CD4-positive, alpha-beta T cell treated with Interleukin-4 for 1 hour (primary cell): ENCODE results near the gene HERPUD2.

ENCODE experiments used
- DNase-seq, 2 donors: peaks; one replicate each; pipeline ENCODE4 v3.0.0-alpha.2; 2020 to 2022

The HERPUD2 gene, protein sequence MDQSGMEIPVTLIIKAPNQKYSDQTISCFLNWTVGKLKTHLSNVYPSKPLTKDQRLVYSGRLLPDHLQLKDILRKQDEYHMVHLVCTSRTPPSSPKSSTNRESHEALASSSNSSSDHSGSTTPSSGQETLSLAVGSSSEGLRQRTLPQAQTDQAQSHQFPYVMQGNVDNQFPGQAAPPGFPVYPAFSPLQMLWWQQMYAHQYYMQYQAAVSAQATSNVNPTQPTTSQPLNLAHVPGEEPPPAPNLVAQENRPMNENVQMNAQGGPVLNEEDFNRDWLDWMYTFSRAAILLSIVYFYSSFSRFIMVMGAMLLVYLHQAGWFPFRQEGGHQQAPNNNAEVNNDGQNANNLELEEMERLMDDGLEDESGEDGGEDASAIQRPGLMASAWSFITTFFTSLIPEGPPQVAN

DNA sequence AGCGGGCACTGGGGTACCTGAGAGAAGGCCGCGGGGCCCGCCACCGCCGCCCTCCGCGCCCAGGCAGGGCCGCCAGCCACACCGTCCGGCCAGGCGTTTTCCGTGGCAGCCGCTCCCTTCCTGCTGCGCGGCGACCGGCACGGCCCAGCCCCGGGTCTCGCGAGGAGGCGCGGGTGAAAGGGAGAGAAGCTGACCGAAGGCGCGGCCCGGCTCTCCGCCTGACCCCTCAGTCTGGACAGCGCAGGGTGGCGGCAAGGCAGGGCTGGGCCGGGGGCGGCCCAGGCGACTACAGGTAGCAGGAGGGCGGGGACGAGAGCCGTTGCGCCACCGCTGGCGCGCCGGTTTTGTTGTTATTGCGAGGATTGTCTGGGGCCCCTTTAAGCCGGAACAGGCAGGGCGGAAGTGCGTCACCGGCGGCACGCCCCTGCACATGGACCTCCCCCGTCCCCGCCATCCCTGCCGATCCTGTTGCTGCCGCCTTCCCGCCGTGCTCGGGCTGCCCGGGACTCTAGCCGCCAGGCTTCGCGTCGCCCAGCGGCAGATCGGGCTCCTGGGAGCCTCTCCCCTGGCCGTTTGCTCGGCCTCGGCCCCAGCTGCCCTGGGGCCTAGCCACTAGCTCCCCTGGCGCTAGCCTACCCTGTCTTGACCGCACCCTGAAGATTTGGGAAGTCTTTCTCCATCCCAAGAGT lies at the start of gene HERPUD2:
Gene HERPUD2 (minus strand): TSS at position 352 of the 689 bp plus-strand sequence. CDS start 805 bp downstream, outside the sequence.
- peak; percentile 93 to 94 for DNase-seq

DNA sequence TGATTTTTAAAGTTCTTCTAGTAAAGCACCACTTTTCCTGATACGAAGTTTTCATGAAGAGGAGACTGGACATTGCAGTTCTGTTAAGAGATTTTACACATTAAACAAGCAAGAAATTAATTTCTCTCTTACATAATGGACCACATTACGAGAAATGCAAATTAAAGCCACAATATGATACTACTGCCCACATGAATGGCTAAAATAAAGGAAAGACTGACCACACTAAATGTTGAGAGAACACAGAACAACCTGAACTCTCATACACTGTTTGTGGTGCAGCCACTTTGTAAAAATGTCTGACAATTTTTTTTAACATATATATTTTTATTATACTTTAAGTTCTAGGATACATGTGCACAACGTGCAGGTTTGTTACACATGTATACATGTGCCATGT lies 44.0 kb upstream of the HERPUD2 start:
- DNase-seq, result no peak

DNA sequence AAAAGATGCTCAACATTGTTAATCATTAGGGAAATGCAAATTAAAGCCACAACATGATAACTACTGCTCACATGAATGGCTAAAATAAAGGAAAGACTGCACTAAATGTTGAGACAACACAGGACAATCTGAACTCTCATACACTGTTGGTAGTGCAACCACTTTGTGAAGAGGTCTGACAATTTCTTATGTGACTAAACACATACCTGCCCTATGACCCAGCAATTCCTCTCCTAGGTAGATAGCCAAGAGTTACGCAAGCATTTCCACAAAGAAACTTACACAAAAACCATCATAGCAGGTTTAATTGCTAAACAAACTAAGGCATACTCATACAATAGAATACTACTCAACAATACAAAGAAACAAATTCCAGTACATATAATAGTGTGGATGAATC lies 41.8 kb upstream of the HERPUD2 start:
- DNase-seq, result no peak

DNA sequence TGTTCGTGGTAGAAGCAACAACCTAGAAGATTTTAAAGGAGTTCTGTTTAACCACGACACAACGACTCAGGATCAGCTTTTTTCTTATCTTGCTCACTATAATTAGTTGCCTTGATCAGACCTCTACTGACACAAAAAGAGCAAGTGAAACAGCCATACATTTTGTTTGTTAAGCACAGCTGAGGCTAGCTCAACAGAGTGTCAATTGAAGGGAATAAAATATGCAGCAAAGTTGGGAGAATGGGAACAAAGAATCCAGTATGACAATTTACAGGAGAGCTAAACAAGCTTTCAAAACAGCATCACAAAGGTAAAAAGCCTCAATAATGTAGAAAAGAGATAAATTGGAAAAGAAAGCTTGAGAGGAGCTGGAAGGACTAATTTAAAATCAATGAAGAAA lies 40.5 kb upstream of the HERPUD2 start:
- DNase-seq, result no peak

DNA sequence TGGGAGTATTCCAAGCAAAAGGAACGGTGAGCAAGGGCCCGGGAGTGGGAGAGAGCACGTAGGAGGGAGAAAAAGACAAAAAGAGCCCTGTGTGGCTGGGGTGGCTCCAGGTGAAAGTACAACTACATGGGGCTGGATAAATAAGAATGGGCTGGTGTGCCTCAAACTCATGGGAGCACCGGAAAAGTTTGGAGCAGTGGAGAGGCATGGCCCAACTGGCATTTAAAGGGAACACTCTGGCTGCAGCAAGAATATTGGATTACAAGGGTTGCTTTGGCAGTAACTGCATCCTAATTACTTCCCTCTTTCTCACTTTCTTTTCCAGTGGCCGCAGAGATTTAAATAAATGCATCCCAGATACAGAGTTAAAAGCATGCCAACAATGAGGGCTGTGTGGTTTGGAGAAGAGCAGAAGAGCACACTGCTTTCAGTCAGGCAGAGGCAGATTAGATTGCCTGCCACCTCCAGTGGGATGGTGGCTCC lies 39.1 kb upstream of the HERPUD2 start:
- DNase-seq, result no peak

DNA sequence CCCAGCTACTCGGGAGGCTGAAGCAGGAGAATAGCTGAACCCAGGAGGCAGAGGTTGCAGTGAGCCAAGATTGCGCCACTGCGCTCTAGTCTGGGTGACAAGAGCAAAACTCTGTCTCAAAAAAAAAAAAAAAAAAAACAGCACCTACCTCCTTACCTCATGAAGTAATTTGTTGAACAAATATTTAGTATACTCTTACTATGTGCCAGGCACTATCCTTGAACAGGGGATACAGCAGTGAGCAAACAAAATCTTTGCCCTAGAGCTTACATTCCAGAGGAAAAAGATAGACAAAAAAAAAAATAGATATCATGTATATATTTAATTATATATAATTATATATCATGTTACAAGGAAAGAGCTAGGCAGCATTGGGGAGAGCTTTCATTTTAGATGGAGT lies 36.4 kb upstream of the HERPUD2 start:
- DNase-seq, result no peak

DNA sequence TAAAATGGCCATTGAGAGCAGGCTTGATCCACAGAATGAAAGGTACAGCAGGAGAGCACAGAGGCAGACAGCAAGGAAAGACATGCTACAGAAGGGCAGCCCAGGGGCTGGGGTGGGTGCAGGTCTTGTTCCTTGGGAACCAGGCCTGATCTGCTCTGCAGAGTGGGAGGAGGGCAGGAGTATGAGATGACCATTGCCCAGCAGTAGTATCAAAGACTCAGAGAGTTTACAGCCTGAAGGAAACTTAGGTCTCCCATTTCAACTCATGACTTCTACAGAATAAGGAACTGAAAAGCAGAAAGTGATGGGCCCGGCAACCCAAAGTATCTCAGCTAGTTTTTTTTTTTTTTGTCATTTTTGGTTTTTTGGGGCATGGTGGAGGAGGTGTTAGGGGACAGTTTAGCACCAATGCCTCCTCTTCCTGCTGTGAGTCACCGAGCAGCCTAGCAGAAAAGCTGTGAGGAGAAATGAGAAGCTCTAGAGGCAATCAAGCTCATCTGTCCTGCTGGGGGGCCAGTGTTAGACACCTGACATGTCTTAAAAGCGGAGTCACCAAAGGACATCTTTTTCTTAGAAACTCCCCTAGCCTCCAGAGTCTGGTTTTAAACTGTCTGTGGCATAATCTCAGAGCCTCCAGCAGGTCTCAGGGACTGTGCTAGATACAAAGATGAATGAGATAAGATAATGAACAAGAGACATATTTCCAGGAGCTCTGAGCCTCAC lies 34.3 kb upstream of the HERPUD2 start:
- peak; percentile 68 to 84 for DNase-seq

DNA sequence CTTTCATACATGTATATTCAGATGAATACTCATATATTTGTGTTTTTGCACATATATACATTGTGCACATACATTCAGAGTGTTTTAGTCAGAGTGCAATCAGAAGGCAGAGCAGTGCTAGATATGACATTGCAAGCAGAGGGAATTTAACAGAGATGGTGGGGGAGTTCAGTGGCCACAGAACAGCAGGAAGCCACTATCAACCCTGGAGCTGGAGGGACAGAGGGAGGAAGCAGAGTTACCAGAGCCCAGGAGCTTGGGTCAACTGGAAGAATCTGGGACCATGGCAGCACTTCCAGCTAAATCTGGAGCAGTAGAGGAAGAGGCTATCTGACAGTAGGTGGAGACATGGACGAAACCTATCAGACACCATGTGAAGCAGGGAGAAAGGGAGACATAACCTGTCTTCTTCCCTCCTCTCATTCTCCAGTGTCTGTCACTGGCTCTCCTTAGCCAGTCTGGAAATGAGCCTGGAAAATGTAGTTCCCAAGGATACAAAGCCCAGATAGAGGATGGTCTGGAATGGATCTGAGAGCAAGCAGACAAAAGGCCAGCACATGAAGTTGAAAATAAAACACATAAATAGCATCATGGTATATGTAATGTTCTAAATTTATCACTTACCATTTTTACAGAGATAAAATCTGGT lies 33.6 kb upstream of the HERPUD2 start:
- DNase-seq, result no peak

DNA sequence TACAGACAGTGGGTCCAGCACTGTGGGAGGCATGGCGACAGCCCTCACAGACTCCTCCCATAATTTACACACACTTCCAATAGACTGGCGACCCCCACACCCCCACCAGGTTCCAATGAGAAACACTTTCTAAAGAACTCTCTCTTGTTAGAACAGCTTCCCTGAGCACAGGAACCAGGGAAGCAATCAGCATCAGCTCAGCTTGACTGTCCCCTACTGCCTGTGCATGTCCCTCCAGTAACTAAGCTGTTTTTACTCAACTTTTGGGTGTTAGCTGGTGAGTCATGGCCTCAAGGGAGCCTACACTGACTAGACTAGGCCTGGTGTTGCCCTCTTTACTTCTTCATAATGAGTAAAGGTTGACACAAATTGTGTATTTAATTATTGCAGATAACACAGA lies 32.6 kb upstream of the HERPUD2 start:
- DNase-seq, result peak; percentile 23 to 40

DNA sequence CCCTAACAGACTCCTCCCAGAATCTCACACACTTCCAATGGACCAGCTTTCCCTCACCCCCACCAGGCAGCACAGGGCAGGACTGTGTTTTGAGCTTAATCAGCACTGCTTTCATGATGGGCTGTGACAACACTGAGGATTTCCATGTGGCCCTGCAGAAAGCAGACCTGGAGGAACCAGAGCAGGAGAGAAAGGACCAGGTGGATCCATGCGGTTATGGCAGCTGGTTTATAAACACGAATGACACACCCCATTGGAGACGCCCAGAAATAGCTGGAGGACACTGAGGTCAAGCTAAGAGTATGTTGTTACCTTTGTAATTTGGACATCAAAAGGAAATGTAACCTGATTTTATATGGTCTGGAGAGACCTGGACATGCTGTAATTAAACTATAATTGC lies 31.7 kb upstream of the HERPUD2 start:
- DNase-seq, result no peak

DNA sequence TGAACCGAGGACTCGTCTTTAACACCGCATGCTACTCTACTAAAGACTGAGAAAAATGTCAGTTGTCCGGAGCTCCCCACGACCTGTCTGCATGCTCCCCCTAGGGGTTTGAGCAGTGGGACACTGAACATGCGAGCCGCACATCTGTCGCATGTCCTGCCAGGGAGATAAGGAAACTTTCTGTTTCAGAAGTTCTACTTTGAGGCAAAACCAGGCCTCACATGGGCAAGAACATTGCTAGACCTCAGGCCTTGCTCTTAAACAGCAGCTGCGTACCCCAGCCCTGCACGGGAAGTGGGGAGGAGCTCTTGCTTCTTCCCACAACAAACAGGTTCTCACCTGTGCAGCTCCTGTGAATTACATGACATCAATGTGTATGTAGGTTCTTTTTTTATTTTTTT lies 30.3 kb upstream of the HERPUD2 start:
- peak; percentile 84 to 88 for DNase-seq

DNA sequence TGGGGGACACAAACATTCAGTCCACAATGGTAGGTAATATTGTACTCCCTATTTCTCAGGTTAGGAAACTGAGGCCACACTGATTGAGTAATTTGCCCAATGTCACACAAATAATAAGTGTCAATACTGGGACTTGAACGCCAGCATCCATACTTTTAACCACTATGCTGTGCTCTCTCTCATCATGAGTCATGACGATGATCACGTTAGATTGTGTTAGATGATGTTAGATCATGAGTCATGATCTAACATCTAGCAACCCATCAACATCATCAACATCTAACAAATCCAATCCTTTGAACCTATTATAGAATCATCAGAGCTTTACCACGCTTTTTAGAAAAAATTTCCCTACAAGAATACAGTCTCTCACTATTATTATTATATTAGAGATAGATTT lies 28.1 kb upstream of the HERPUD2 start:
- DNase-seq, result peak in 1 of 2 donors; percentile 54

DNA sequence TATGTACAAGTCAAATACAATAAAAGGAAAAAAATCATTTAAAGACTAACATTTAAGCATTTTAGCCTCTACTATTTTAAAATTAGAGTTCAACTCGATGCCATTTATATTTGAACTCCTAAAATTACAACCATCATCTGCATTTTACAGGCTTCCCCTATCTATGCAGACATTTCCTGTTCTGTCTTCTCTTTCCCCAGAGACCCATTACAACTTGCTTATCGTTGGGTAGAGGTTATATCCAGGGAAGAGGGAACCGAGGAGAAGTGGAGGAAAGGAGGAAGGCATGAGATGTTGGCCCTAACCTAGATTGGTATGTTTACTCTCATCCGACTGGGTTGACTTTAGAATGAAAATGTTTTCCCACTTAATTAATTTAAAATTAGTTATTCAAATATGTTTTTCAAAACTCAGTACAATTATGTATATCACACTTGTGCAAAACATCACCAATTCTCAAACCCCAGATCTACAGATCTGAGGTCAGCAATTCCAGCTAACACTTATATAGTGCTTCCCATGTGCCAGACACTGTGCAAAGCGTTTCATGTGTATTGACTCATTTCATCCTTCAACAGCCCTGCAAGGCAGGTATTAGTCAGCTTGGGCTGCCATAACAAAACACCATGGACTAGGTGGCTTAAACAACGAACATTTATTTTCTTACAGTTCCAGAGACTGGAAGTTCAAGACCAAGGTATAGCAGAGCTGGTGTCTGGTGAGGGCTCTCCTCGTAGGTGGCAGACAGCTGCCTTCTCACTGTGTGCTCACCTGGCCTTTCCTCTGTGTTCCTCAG lies 27.3 kb upstream of the HERPUD2 start:
- DNase-seq, result no peak

DNA sequence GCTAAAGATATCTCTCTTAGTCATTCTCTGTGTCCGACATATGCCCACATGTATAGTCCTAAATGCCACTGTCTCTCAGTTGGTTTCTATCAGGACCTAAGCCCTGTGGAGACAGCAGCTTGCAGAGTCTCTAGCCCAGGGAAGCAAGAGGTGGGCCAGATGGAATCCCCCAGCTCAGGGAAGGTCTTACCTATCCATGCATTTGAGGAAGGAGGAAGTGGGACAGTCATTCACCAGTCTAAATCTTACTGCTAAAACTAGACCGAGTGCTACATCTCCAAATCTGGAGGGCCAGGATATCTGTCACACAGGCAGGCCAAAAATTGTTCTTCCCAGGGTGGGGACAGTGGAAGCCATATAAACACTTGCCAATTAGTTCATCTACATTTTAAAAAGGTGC lies 26.4 kb upstream of the HERPUD2 start:
- DNase-seq, result no peak

DNA sequence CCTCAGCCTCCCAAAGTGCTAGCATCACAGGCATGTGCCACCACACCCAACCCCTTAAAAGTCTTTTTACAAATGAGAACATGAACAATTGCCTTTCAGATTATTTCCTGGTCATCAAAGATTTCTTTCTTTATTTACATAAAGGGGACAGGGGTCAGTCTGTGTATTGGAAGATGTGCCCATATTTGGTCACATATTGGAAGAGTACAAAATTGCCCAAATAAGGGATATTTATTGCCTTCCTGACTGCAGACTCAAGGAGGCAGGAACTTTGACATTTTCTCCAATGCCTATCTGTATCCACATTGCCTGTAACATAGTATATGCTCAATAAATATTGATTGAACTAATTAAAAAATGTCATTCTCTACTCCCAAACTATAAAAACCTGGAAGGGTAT lies 25.9 kb upstream of the HERPUD2 start:
- no peak for DNase-seq

DNA sequence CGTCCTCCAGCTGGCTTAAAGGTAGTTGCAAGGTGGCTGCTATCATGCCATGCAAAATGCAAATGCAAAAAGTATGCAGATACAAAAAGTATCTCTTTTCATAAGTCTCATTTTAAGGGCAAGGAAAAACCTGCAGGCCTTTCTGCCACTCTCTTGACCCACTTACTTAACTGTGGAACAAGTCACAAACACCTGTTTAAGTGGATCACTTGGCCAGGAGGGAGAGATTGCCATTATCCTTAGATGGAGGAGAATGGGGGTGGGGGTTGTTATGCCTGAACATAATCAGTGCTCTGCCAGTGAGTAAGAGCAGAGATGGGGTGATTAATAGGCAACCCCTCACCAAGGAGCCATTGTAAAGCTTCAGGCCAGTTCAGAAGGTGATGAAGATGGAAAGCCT lies 25.1 kb upstream of the HERPUD2 start:
- no peak for DNase-seq

DNA sequence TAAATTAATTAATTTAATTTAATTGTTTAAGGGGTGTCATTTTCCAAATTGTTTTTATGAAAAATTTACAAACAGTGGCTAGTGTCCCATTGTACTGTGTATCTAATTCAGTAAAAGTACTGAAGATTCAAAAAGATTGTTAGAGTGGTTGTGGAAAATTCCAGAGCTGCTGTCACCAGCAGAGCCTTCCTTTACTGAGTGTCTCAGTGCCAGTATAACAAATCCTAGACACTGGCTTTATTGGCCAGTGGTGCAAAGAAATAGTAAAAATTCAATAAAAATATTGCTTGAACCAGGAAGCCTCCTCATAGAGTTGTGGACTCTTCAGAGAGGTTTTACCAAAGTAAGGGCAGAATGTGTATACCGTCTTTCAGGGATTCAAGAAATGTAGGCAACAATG lies 23.1 kb upstream of the HERPUD2 start:
- DNase-seq, result no peak

DNA sequence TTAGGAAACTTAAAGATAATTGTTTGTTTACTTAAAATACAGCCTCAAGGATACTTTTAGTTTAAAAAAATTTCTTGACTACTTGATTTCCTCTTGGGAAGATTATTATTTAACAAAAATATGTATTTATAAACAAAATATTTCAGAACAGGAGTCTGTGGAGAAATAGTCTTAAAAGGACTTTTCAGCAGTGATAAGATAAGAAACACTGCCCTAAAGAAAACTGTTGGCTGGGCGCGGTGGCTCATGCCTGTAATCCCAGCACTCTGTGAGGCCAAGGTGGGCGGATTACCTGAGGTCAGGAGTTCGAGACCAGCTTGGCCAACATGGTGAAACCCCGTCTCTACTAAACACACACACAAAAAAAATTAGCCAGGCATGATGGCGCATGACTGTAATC lies 22.6 kb upstream of the HERPUD2 start:
- no peak for DNase-seq

DNA sequence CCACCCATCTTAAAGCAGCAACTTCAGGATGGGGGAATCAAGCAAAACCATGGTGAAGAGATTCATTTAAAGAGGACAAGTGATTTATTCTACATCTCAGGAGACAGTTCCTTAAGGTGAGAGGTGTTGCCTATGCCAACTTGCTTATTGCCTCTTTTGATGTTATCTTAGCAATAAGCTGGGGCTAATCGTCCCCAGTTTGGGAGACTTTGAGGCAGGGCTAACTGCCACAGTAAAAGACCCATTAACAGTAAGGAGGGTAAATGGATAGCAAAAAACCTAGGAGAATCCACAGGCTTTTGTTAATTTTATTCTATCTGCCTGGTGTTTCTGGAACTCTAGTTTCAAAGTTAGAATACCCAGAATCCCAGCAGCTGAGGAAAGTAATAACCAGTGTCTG lies 22.1 kb upstream of the HERPUD2 start:
- no peak for DNase-seq

DNA sequence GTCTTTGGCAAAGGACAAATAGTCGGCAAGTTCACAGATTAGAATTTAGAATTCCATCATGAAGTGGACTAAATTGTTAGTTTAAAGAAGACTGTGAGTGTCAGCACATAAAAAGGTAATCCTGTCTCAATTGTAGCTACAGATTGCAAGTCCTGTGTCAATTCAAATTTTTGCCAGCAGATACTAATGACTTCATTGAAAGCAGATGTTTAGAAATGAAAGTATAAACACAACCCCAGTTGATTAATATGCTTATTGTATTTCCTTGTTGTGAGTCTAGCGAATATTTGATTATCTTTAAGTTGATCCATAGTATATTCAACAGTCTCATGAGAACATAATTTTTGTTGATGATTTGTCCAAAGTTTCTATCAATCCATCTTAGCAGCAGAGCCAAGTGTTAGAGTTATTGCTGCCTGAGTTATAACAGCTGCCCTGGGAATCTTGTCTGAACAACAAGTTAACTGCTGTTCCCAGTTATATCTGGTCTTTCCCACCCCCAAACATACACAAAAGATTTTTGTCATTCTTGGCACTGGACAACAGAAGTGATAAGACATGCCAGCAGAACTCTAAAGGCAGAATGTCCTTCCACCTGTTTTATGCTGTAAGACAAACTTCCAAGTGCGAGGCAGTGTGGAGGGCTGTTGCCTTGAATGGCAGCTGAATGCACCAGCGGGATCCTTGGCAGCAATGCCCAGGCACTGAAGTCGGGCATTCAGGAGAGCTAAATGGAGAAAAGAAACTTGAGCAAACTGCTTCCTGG lies 21.3 kb upstream of the HERPUD2 start:
- DNase-seq, result no peak

DNA sequence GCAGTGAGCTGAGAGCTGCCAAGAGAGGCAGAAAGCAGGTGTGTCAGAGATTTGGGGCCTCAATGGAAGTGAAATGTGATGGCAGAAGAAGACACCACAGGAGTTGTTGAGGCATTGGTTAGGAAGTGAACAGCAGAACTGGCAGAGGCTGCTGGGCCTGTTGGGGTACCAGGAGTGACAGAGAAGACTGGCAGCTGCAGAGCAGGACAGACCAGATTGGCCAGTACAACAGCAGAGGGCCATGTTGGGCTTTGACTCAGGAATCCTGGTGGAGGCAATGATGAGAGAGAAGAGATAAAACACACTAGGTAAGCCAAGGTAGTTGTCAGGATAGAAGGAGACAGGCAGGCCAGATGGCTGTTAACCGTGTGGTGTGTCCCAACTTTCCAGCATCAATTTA lies 19.9 kb upstream of the HERPUD2 start:
- no peak for DNase-seq
